ENCODE data around the gene TBL1XR1. TPM values are rescaled to one million over a fixed set of nuclear protein-coding genes. Genes with fewer than 3 reads are reported as not detected.

TBL1XR1 gene
- total and polyA plus RNA-seq, 2 of the 8 experiments (the other 6 are each of a cell fraction or from before 2014, with no cell fraction given), result 28.1 to 147 TPM

DNA sequence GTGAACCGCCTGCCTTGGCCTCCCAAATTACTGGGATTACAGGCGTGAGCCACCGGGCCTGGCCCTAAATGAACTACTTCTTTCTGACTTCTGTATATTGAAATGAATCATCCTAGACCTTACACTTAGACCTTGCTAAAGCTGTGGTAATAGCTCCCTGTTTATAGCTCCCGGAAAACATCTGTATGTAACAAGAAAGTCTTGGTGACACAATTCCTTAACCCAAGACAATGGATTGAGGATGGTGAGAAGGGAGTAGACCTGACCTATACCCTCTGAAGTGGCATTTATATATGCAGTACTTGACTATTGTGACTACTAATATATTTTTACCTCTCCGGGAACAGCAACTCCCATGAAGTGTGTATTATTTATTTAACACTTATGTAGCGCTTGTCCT, 48.0 kb upstream of the TBL1XR1 start (continued):
- TF ChIP-seq, protein P1, sequence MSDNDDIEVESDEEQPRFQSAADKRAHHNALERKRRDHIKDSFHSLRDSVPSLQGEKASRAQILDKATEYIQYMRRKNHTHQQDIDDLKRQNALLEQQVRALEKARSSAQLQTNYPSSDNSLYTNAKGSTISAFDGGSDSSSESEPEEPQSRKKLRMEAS (IDR thresholded peaks at IDR 0.05), result no peak
- TF ChIP-seq, protein P2, sequence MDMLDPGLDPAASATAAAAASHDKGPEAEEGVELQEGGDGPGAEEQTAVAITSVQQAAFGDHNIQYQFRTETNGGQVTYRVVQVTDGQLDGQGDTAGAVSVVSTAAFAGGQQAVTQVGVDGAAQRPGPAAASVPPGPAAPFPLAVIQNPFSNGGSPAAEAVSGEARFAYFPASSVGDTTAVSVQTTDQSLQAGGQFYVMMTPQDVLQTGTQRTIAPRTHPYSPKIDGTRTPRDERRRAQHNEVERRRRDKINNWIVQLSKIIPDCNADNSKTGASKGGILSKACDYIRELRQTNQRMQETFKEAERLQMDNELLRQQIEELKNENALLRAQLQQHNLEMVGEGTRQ (IDR thresholded peaks at IDR 0.05; ENCODE audit: low read length), result no peak
- TF ChIP-seq BRCA1 (IDR thresholded peaks at IDR 0.05; ENCODE audit: low read depth, low read length) (no peak), ASH2L (IDR thresholded peaks at IDR 0.05; ENCODE audit: low read length) (no peak), KDM1A (IDR thresholded peaks at IDR 0.05; ENCODE audit: borderline replicate concordance, low read length) (no peak)

Measured in H1 (cell line).